NCI-H510A treated with DMSO at 0.1 percent for 48 hours (cell line): ENCODE measurements around the gene CASQ1.

Source experiments
- DNase-seq: peaks from one replicate; lab custom pipeline; 2025; lab: John Stamatoyannopoulos, UW

Gene CASQ1

GRCh38 chr1:160226623-160227022 lies 36.2 kb downstream of the CASQ1 start:
- DNase-seq, result no peak

DNA sequence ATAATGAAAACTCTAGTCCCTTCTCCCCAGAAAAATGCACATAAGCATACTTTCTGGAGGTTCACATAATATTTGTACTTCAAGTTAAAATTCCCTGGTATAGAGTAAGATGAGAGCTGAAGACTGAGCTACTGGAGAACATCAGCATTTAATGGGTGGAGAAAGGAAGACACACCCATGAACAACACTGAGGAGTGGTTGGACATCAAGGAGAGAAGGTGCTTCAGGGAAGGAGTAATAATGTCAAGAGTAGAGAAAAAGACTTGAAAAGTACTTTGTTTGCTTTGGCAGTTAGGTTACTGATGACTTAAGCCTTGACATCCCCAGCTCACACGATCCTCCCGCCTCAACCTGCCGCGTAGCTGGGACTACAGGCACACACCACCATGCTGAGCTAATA lies 36.7 kb downstream of the CASQ1 start:
- no peak for DNase-seq

DNA sequence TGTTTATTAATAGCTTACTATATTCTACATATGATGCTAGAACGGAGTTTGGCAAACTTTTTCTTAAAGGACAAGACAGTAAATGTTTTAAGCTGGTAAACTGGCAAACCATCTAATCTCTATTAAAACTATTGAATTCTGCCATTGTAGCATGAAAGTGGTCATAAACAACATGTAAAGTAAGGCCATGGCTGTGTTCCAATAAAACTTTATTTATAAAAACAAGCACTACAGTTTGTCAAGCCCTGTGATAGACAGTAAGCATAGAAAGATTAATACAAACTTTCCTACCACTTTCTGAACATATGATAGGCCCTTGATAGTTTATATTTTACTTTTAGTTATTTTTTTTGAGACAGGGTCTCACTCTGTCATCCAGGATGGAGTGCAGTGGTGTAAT lies 37.2 kb downstream of the CASQ1 start:
- no peak for DNase-seq

GRCh38 chr1:160228431-160228830 lies 38.1 kb downstream of the CASQ1 start:
- no peak for DNase-seq

- DNase-seq, result no peak
Measured at GRCh38 chr1:160232911-160233310, 42.5 kb downstream of the CASQ1 start.

- no peak for DNase-seq
Measured at GRCh38 chr1:160236806-160237205, 46.4 kb downstream of the CASQ1 start.

GRCh38 chr1:160237558-160237957 lies 47.2 kb downstream of the CASQ1 start:
- no peak for DNase-seq

DNA sequence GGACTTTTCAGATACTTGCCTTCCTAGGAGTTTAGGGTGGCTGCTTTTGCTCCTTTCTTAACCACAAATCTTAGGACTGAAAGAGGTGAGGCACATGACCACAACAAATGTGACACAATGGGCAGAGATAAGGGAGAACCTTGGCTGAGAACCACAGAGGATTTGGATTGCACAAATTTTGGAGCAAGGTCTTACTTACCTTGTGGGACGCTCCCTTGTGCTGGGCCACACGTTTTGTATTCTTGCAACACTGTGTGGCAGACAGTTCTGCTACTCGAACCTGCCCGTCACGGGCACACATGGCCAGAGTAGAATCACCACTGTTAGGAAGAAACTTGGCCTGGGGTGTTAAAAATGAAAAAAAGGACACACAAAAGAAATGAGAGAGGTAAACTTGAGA lies 48.0 kb downstream of the CASQ1 start:
- no peak for DNase-seq

DNA sequence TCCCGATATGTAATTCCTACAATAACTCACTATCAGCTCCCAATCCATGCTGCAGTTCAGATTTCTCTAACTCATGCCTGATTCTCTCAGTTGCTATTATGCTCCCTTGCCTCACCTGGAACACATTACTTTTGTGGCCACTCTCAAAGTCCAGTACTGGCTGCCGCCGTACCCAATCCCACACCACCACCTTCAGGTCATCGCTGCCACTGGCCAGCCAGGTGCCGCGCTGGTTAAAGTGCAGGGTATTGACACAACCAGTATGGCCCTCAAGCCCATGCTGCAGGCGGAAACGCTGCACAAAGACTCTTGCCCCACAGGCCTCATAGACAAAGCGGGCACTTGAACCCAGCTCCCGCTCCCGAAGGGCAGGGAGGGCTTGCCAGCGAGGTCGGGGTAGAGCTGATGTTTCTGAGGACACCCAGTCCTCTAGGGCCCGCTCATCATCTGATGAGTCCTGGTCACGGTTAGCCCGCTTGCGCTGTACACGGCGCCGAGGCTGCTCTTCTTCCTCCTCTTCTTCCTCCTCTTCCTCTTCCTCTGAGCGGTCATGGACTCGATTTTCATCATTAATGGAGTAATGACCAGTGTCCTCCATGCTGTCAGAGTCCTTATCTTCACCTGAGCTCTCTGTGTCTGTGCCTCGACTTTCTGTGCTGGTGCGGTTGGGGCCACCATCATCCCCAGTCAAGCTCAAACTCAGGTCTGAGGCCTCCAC lies 49.4 kb downstream of the CASQ1 start:
- no peak for DNase-seq

DNA sequence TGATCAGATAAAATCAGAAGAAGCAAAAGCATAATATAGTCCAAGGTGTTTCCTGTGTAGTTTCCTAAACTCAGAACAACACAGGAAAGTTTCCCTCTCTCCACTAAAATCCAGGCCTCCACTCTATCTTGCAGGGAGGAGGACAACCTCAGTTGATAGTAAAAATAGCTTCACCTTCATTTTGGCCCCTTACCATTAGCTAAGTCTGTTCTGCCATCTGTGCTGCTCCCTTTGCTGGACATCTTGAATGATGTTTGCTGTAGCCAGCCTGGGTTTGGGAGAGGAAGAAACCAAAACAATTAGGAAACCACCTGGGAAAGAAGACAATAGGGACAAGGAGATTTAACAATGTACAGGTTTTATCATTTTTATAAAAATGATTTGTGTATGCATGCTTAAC lies 53.4 kb downstream of the CASQ1 start:
- no peak for DNase-seq

DNA sequence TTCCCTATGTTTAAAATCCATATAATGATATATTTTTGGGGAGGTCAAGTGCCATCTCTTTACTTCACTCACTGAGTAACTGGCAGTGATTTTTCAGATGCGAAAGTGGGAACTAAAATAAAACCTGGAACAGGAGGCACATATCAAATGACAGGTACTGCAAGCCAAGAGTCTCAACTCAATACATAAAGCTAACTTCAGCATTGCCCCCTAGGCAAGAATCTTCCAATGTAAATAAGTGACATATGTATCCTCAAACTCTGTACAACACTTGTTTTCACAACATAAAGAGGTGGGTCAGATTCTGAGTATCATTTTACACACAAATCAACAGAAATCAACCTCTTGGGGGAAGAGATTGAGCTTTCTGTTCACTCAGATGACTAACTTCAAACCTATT lies 53.8 kb downstream of the CASQ1 start:
- no peak for DNase-seq

DNA sequence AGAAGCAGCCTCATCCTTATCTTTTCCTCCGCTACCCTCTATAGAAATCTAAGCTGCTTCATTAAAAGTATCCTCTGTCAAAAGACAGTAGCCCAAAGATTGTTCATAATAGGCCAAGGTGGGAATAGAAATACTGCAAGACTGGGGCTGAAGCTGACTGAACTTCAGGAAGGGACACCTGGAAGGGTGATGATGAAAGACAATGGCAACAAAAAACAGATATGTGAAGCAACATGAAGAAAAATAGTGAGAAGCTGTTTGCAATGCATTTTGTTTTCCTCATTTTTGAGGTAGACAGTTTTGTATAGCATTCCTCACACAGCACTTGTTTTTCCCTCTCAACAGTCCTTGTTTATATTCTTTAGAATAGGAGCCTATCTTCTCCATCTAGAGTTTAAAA lies 55.1 kb downstream of the CASQ1 start:
- no peak for DNase-seq

GRCh38 chr1:160247053-160247452 lies 56.7 kb downstream of the CASQ1 start:
- no peak for DNase-seq

DNA sequence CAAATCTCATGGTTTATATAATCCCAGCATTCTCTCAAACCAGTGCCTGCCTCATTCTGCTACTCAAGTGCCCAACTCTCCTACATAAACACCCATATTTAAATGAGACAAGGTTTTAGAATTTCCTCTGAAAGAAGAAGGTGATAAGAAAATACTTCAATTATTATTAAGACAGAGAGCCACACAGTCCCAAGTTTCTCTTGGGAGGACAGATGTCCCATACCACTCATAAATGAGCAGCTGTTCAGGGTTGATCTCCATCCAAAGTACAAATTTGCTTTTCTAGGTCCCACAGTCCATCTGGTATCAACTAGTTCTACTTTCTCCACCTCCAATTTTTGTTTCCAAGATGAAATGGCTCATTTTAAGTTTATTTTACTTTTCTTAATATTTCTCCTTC lies 60.6 kb downstream of the CASQ1 start:
- no peak for DNase-seq
